Left lung (tissue), 10 donors: ENCODE measurements around the gene FITM2. TPM values are rescaled to one million over a fixed set of nuclear protein-coding genes. Genes with fewer than 3 reads are reported as not detected.

ENCODE experiments used
- ATAC-seq: fragments of 200-7000 bp; cut with Tn5 transposase; one replicate; pipeline ENCODE4 v1.9.1; 2020; ENCODE audit warnings: moderate library complexity
- DNase-seq, 4 donors: peaks; one replicate each; pipeline ENCODE4 v3.0.0-alpha.2; 2013 to 2020
- H3K27ac ChIP-seq, 2 donors: fragments of 200-600 bp; sonication (generic) in 1 of 2; one replicate each; pipeline versions ENCODE4 v1.5.0 to v1.8.0; 2020 to 2021
- H3K27me3 ChIP-seq, 2 donors: fragments of 200-600 bp; sonication (generic) in 1 of 2; one replicate each; pipeline versions ENCODE4 v1.5.0 to v1.8.0; 2020 to 2021
- H3K36me3 ChIP-seq, 2 donors: fragments of 200-600 bp; sonication (generic) in 1 of 2; one replicate each; pipeline versions ENCODE4 v1.5.0 to v1.8.0; 2020 to 2021
- H3K4me1 ChIP-seq, 2 donors: fragments of 200-600 bp; one replicate each; pipeline ENCODE4 v1.8.0; 2021
- H3K4me3 ChIP-seq, 2 donors: fragments of 200-600 bp; sonication (generic) in 1 of 2; one replicate each; pipeline versions ENCODE4 v1.5.0 to v1.8.0; 2020 to 2021; ENCODE audit warnings: mild to moderate bottlenecking in 1 of 2
- H3K9me3 ChIP-seq, 2 donors: fragments of 200-600 bp; sonication (generic) in 1 of 2; one replicate each; pipeline versions ENCODE4 v1.5.0 to v1.8.0; 2020 to 2021
- CTCF ChIP-seq, 2 donors: fragments of 200-600 bp; sonication (generic) in 1 of 2; IDR thresholded peaks; one replicate each; pipeline versions ENCODE4 v1.5.0 to v1.8.0; 2021; ENCODE audit warnings: antibody characterized with exemption in 2 of 2
- intact Hi-C, 2 donors: fragments of 100-400 bp; cut with DNase I; formaldehyde crosslinking; loops; one replicate each; pipeline versions ENCODE4 v1.11.2 to v1.14.2; 2022
- polyA plus RNA-seq, 6 donors: library from polyadenylated mRNA; unstranded; fragments of 120-200 nt; gene quantifications; one replicate each; pipeline ENCODE4 v1.2.1, GENCODE V29; 2013; ENCODE audit not compliant: insufficient read length in 6 of 6
- total RNA-seq, 2 donors: library from RNA; stranded (reverse); fragmentation: NEBNext Ultra II Directional; extraction: Animal tissue kit (Norgen Biotek cat#: 25700); gene quantifications; one replicate each; pipeline ENCODE4 v1.2.1, GENCODE V29; 2021
- donor health status: DM: no; HTN: yes; CAD: no.
- donor health status: DM: no; HTN: no; CAD: no.

Gene FITM2
- total and polyA plus RNA-seq, 8 donors, result 6.8 to 15.3 (median 8.5) TPM

- ATAC-seq (no peak), DNase-seq (no peak)
- Histone ChIP-seq H3K4me3 (no peak overlapping the region), H3K36me3 (no peaks in the 10 kb centered on the region), H3K4me1 (no peaks in the 10 kb centered on the region), H3K27ac (no peak overlapping the region), H3K9me3 (no peaks in the 10 kb centered on the region), H3K27me3 (peaks cover 0 to 12% of the 10 kb centered on the region in 2 donors)
- TF ChIP-seq CTCF (IDR thresholded peaks at IDR 0.05), result no peak
- intact Hi-C loops, result no loop called here
These were observed 57.5 kb downstream of the FITM2 start for GRCh38 chr20:44253528-44253927.

Other genes starting within 250 kb of the FITM2 start
- 1 to 10 TPM; 3.4 to 7.4 TPM for gene JPH2, start 124.0 kb downstream of the FITM2 start, total RNA-seq
- 1 to 10 TPM in 3 of 6 donors, under 1 TPM in 3; 0.83 to 1.9 (median 1.1) TPM for gene JPH2, start 124.0 kb downstream of the FITM2 start, polyA plus RNA-seq
- gene OSER1, start 100.4 kb downstream of the FITM2 start, total RNA-seq, result 10 to 100 TPM; 22.3 to 30.0 TPM
- 10 to 100 TPM; 34.4 to 44.8 (median 39.3) TPM for gene OSER1, start 100.4 kb downstream of the FITM2 start, polyA plus RNA-seq
- not detected for gene GDAP1L1, start 63.9 kb downstream of the FITM2 start, total RNA-seq
- under 1 TPM; 0.18 to 0.53 (median 0.38) TPM for gene GDAP1L1, start 63.9 kb downstream of the FITM2 start, polyA plus RNA-seq
- gene R3HDML, start 25.8 kb upstream of the FITM2 start, total RNA-seq, result 1 to 10 TPM in 1 of 2 donors, not detected in 1; 2.0 TPM
- gene R3HDML, start 25.8 kb upstream of the FITM2 start, polyA plus RNA-seq, result not detected
- 1 to 10 TPM in 1 of 2 donors, under 1 TPM in 1; 0.21 to 3.5 TPM for gene HNF4A, start 44.5 kb upstream of the FITM2 start, total RNA-seq
- gene HNF4A, start 44.5 kb upstream of the FITM2 start, polyA plus RNA-seq, result 1 to 10 TPM in 2 of 6 donors, under 1 TPM in 4; 0.70 to 1.6 (median 0.96) TPM
- 10 to 100 TPM; 13.7 to 15.1 TPM for gene TTPAL, start 164.7 kb upstream of the FITM2 start, total RNA-seq
- 10 to 100 TPM in 5 of 6 donors, 1 to 10 TPM in 1; 9.0 to 14.0 (median 11.3) TPM for gene TTPAL, start 164.7 kb upstream of the FITM2 start, polyA plus RNA-seq
- gene SERINC3, start 210.9 kb upstream of the FITM2 start, total RNA-seq, result 100 to 1,000 TPM; 110 to 123 TPM
- 10 to 100 TPM; 68.3 to 77.9 (median 72.0) TPM for gene SERINC3, start 210.9 kb upstream of the FITM2 start, polyA plus RNA-seq